Neural cell (in vitro differentiated cells): Measurements from ENCODE around the gene CCDC85C. TPM values are rescaled to one million over a fixed set of nuclear protein-coding genes. Genes with fewer than 3 reads are reported as not detected.

Source experiments
- H2AFZ ChIP-seq: fragments of 200-600, 300-800 bp; sonication (generic), shearing (Covaris generic); 2 replicates; pipeline ENCODE4 v1.6.0; 2014; ENCODE audit warnings: low read depth, mild to moderate bottlenecking, antibody characterized with exemption, low read length, moderate library complexity
- H3F3A ChIP-seq: fragments of 200-600 bp; shearing (Covaris generic); 2 replicates; pipeline ENCODE4 v1.6.1; 2016; ENCODE audit warnings: mild to moderate bottlenecking, moderate library complexity, mixed read lengths, antibody characterized with exemption, low read length; ENCODE audit not compliant: insufficient read depth, poor library complexity, severe bottlenecking
- H3K27ac ChIP-seq: fragments of 200-600, 300-800 bp; sonication (generic), shearing (Covaris generic); 2 replicates; pipeline ENCODE4 v1.5.1; 2014; ENCODE audit warnings: mild to moderate bottlenecking, low read length, moderate library complexity
- H3K27me3 ChIP-seq: fragments of 300-800, 200-600 bp; sonication (generic), shearing (Covaris generic); 2 replicates; pipeline ENCODE4 v1.6.0; 2014; ENCODE audit warnings: mild to moderate bottlenecking, low read depth, low read length, moderate library complexity; ENCODE audit not compliant: insufficient read depth
- H3K36me3 ChIP-seq: fragments of 300-800, 200-600 bp; sonication (generic), shearing (Covaris generic); 2 replicates; pipeline ENCODE4 v1.5.1; 2014; ENCODE audit warnings: mild to moderate bottlenecking, antibody characterized with exemption, low read length, moderate library complexity; ENCODE audit not compliant: insufficient read depth
- H3K4me2 ChIP-seq: fragments of 300-800, 200-600 bp; sonication (generic), shearing (Covaris generic); 2 replicates; pipeline ENCODE4 v1.6.0; 2014; ENCODE audit warnings: mild to moderate bottlenecking, low read length
- H3K4me3 ChIP-seq: fragments of 300-800, 200-600 bp; sonication (generic), shearing (Covaris generic); 2 replicates; pipeline ENCODE4 v1.5.1; 2014; ENCODE audit warnings: mild to moderate bottlenecking, low read length, moderate library complexity
- H3K79me2 ChIP-seq: fragments of 200-600 bp; shearing (Covaris generic); replicated peaks from 2 replicates; pipeline ENCODE4 v1.6.0; 2014; ENCODE audit warnings: mild to moderate bottlenecking, low read length, moderate library complexity; ENCODE audit not compliant: insufficient read depth
- H3K9ac ChIP-seq: fragments of 300-800, 200-600 bp; sonication (generic), shearing (Covaris generic); 2 replicates; pipeline ENCODE4 v1.6.1; 2016; ENCODE audit warnings: mild to moderate bottlenecking, low read length, mixed read lengths
- H3K9me2 ChIP-seq: fragments of 200-600 bp; shearing (Covaris generic); 2 replicates; pipeline ENCODE4 v1.6.1; 2016; ENCODE audit warnings: mild to moderate bottlenecking, low read length, mixed read lengths; ENCODE audit not compliant: insufficient read depth
- H3K9me3 ChIP-seq: fragments of 200-600, 300-800 bp; sonication (generic), shearing (Covaris generic); 2 replicates; pipeline ENCODE4 v1.6.1; 2016; ENCODE audit warnings: mild to moderate bottlenecking, mixed run types, low read length, moderate library complexity, mixed read lengths
- H4K20me1 ChIP-seq: fragments of 200-600 bp; shearing (Covaris generic); 2 replicates; pipeline ENCODE4 v1.6.1; 2016; ENCODE audit warnings: mild to moderate bottlenecking, mixed run types; ENCODE audit not compliant: insufficient read depth
- CTCF ChIP-seq: fragments of 450-650 bp; IDR thresholded peaks from 2 replicates; pipeline ENCODE4 v1.5.1; 2014; ENCODE audit warnings: antibody characterized with exemption, mild to moderate bottlenecking, moderate library complexity; ENCODE audit not compliant: poor library complexity, severe bottlenecking
- EP300 ChIP-seq: fragments of 450-650 bp; conservative IDR thresholded peaks from 2 replicates; pipeline ENCODE4 v1.6.1; 2014; ENCODE audit warnings: antibody characterized with exemption, mild to moderate bottlenecking, moderate library complexity; ENCODE audit not compliant: poor library complexity, severe bottlenecking
- EZH2 ChIP-seq: fragments of 200-600, 300-800 bp; shearing (Covaris generic), sonication (generic); IDR thresholded peaks from 2 replicates; pipeline ENCODE4 v1.6.1; 2014; ENCODE audit warnings: antibody characterized with exemption, low read length, borderline replicate concordance, mild to moderate bottlenecking; ENCODE audit not compliant: insufficient read depth, poor library complexity, severe bottlenecking
- MXI1 ChIP-seq: fragments of 450-650 bp; conservative IDR thresholded peaks from 2 replicates; pipeline ENCODE4 v1.6.1; 2014; ENCODE audit warnings: antibody characterized with exemption, mild to moderate bottlenecking; ENCODE audit not compliant: poor library complexity, severe bottlenecking
- POLR2AphosphoS5 ChIP-seq: IDR thresholded peaks from 2 replicates; pipeline ENCODE4 v1.6.1; 2012
- RAD21 ChIP-seq: fragments of 450-650 bp; conservative IDR thresholded peaks from 2 replicates; pipeline ENCODE4 v1.6.1; 2014; ENCODE audit warnings: antibody characterized with exemption, mild to moderate bottlenecking, moderate library complexity
- REST ChIP-seq: IDR thresholded peaks from 2 replicates; pipeline ENCODE4 v1.6.1; 2012; ENCODE audit warnings: borderline replicate concordance
- SMC3 ChIP-seq: fragments of 450-650 bp; conservative IDR thresholded peaks from 2 replicates; pipeline ENCODE4 v1.6.1; 2014; ENCODE audit warnings: antibody characterized with exemption, mild to moderate bottlenecking, moderate library complexity; ENCODE audit not compliant: poor library complexity
- TAF1 ChIP-seq: IDR thresholded peaks from 2 replicates; pipeline ENCODE4 v1.6.1; 2012; ENCODE audit warnings: low read depth
- polyA plus RNA-seq: library from polyadenylated mRNA; depleted of rRNA; stranded (reverse); fragments of >200 nt; gene quantifications from 2 replicates; pipeline ENCODE4 v1.2.3, GENCODE V29; 2014

Gene CCDC85C
- polyA plus RNA-seq, 1 donor from 2014 or later, result 24.8 TPM

- no peak overlapping the region for H3K27ac ChIP-seq
- no peaks in the 10 kb centered on the region for H3K9me3 ChIP-seq
- no peaks in the 10 kb centered on the region for H3K9me2 ChIP-seq
- H4K20me1 ChIP-seq, result no peaks in the 10 kb centered on the region
- H3K4me2 ChIP-seq, result no peak overlapping the region
- no peaks in the 10 kb centered on the region for H3K36me3 ChIP-seq
- no peaks in the 10 kb centered on the region for H3F3A ChIP-seq
- H3K9ac ChIP-seq, result no peak overlapping the region
- H3K79me2 ChIP-seq, result no peaks in the 10 kb centered on the region
- H3K27me3 ChIP-seq, result no peaks in the 10 kb centered on the region
- TF ChIP-seq POLR2AphosphoS5 (no peak), EP300 (no peak), CTCF (no peak), TAF1 (no peak), SMC3 (no peak), REST (no peak), RAD21 (no peak), EZH2 (no peak), MXI1 (no peak)
- H2AFZ ChIP-seq, result no peak overlapping the region
- H3K4me3 ChIP-seq, result no peak overlapping the region
Measured at GRCh38 chr14:99532310-99532709, 71.7 kb downstream of the CCDC85C start.

- H3K4me2 ChIP-seq, result no peak overlapping the region
- TF ChIP-seq SMC3 (no peak), EP300 (no peak), EZH2 (no peak), POLR2AphosphoS5 (no peak), CTCF (no peak), MXI1 (no peak), TAF1 (no peak), RAD21 (no peak), REST (no peak)
- H2AFZ ChIP-seq, result no peak overlapping the region
- H3K9me2 ChIP-seq, result no peaks in the 10 kb centered on the region
- H3K27ac ChIP-seq, result no peak overlapping the region
- no peak overlapping the region for H3K4me3 ChIP-seq
- H3K79me2 ChIP-seq, result no peaks in the 10 kb centered on the region
- H3F3A ChIP-seq, result no peaks in the 10 kb centered on the region
- no peaks in the 10 kb centered on the region for H4K20me1 ChIP-seq
- no peaks in the 10 kb centered on the region for H3K27me3 ChIP-seq
- no peak overlapping the region for H3K9ac ChIP-seq
- no peaks in the 10 kb centered on the region for H3K36me3 ChIP-seq
- H3K9me3 ChIP-seq, result no peaks in the 10 kb centered on the region
Measured at GRCh38 chr14:99531251-99532096, 72.5 kb downstream of the CCDC85C start.
